SU-DHL-6 (cell line): ENCODE results near the gene RNF19B.

Source experiments
- H2AFZ ChIP-seq: fragments of 200-600 bp; sonication (generic); 2 replicates; pipeline ENCODE4 v1.6.1; 2014; ENCODE audit warnings: low read depth, mild to moderate bottlenecking, moderate library complexity, mixed read lengths, antibody characterized with exemption, low read length; ENCODE audit not compliant: severe bottlenecking
- H3F3A ChIP-seq: fragments of 200-600 bp; shearing (Covaris generic); 2 replicates; pipeline ENCODE4 v1.6.0; 2016; ENCODE audit warnings: antibody characterized with exemption, mild to moderate bottlenecking; ENCODE audit not compliant: insufficient read depth
- H3K27ac ChIP-seq: fragments of 200-600 bp; sonication (generic); 2 replicates; pipeline ENCODE4 v1.5.1; 2016; ENCODE audit warnings: low read depth, mild to moderate bottlenecking, low read length, moderate library complexity, mixed read lengths
- H3K27me3 ChIP-seq: fragments of 200-600 bp; sonication (generic), shearing (Covaris generic); 2 replicates; pipeline ENCODE4 v1.6.0; 2014; ENCODE audit warnings: mild to moderate bottlenecking, low read length
- H3K36me3 ChIP-seq: fragments of 200-600 bp; sonication (generic); 2 replicates; pipeline ENCODE4 v1.6.1; 2014; ENCODE audit warnings: mild to moderate bottlenecking, low read length, mixed read lengths
- H3K4me2 ChIP-seq: fragments of 300-600, 200-600 bp; shearing (Covaris generic), sonication (generic); 2 replicates; pipeline ENCODE4 v1.6.0; 2014; ENCODE audit warnings: low read length, low read depth, mild to moderate bottlenecking; ENCODE audit not compliant: poor library complexity, severe bottlenecking
- H3K4me3 ChIP-seq: fragments of 200-600 bp; sonication (generic); 2 replicates; pipeline ENCODE4 v1.5.1; 2014; ENCODE audit warnings: antibody characterized with exemption, low read length, mild to moderate bottlenecking, mixed read lengths; ENCODE audit not compliant: insufficient read depth, poor library complexity, severe bottlenecking
- H3K79me2 ChIP-seq: fragments of 200-600 bp; sonication (generic); 2 replicates; pipeline ENCODE4 v1.6.1; 2014; ENCODE audit warnings: mild to moderate bottlenecking, low read length, moderate library complexity; ENCODE audit not compliant: insufficient read depth
- H3K9ac ChIP-seq: fragments of 200-600 bp; sonication (generic); 2 replicates; pipeline ENCODE4 v1.7.0; 2014; ENCODE audit warnings: mild to moderate bottlenecking, low read length
- H3K9me2 ChIP-seq: fragments of 200-600 bp; sonication (generic); replicated peaks from 2 replicates; pipeline ENCODE4 v1.6.1; 2014; ENCODE audit warnings: low read length; ENCODE audit not compliant: insufficient read depth
- H3K9me3 ChIP-seq: fragments of 200-600 bp; sonication (generic); 2 replicates; pipeline ENCODE4 v1.6.1; 2014; ENCODE audit warnings: low read length, mixed read lengths; ENCODE audit not compliant: insufficient read depth
- H4K20me1 ChIP-seq: fragments of 200-600 bp; sonication (generic); 2 replicates; pipeline ENCODE4 v1.6.1; 2014; ENCODE audit warnings: low read depth, mild to moderate bottlenecking, antibody characterized with exemption, low read length, moderate library complexity, mixed read lengths
- EZH2phosphoT487 ChIP-seq: fragments of 200-600 bp; sonication (generic), shearing (Covaris generic); conservative IDR thresholded peaks from 2 replicates; pipeline ENCODE4 v1.6.1; 2018; ENCODE audit warnings: mild to moderate bottlenecking, antibody characterized with exemption, low read length, moderate library complexity, mixed read lengths
- TF ChIP-seq, protein P1 (sequence below): fragments of 200-600 bp; sonication (generic); IDR thresholded peaks from one replicate; pipeline ENCODE4 v1.5.1; 2017; ENCODE audit warnings: antibody characterized with exemption, mild to moderate bottlenecking, low read length, moderate library complexity; ENCODE audit not compliant: insufficient read depth, poor library complexity, severe bottlenecking

Gene RNF19B

DNA sequence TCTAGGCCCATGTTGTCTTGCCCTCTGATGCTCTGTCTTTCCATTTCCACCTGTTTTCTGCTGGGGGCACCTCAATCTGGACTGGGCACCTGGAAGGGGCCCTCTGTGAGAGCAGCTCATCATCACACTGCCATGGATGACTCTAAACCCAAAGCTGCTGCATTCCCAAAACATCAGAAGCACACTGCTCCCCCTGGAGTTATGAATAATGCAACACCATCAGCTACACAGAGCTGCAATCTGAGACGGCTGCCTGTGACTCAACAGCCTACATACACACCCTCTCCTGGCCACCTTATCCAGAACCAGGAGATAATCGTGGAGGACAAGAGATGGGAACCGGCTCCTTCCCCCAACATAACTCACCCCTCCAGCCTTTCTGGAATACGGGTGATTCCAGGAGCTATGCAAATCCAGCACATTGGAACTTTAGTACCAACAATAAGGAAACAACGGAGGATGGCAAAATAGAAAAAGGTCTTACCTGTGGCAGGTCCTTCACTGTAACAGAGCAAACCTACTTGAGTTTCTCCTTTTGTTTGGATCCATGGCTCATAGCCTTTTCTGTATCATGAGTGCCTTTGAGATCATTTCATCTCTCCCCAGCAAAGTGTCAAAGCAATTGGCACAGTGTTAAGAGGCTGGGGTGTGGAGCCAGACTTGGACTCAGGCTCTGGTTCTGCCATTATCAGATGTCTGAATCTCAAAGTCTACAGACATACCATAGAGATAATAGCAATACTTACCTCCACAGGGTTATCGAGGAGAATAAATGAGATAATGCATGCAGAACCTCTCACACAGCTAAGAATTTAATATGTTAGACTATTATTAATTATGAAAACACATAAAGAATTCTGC, 42.8 kb upstream of the RNF19B start:
- no peak overlapping the region for H3K4me2 ChIP-seq
- TF ChIP-seq EZH2phosphoT487: no peak
- TF ChIP-seq, protein P1, sequence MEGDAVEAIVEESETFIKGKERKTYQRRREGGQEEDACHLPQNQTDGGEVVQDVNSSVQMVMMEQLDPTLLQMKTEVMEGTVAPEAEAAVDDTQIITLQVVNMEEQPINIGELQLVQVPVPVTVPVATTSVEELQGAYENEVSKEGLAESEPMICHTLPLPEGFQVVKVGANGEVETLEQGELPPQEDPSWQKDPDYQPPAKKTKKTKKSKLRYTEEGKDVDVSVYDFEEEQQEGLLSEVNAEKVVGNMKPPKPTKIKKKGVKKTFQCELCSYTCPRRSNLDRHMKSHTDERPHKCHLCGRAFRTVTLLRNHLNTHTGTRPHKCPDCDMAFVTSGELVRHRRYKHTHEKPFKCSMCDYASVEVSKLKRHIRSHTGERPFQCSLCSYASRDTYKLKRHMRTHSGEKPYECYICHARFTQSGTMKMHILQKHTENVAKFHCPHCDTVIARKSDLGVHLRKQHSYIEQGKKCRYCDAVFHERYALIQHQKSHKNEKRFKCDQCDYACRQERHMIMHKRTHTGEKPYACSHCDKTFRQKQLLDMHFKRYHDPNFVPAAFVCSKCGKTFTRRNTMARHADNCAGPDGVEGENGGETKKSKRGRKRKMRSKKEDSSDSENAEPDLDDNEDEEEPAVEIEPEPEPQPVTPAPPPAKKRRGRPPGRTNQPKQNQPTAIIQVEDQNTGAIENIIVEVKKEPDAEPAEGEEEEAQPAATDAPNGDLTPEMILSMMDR: no peak

DNA sequence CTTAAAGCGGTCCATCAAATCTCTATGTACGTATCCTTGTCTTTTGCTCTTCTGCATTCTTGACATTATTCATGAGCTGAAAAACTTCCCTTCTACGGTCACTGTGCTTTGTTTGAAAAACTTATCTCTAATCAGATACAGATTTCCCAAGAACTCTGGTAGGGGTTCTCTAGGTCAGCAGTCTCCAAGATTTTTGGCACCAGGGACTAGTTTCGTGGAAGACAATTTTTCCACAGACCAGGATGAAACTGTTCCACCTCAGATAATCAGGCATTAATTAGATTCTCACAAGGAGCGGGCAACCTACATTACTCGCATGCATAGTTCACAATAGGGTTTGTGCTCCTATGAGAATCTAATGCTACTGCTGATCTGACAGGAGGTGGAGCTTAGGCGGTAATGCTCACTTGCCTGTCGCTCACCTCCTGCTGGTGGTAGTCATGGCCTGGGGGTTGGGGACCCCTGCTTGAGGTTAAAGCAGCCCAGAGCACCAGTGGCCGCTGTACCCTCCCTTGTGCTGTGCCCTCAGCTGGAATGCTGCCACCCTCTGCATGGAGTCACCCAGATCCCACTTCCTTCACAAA, 41.3 kb upstream of the RNF19B start:
- Histone ChIP-seq H4K20me1 (no peaks in the 10 kb centered on the region), H3K36me3 (no peaks in the 10 kb centered on the region), H3K27me3 (no peaks in the 10 kb centered on the region), H3K9me2 (no peaks in the 10 kb centered on the region), H3K9ac (no peak overlapping the region), H3K9me3 (no peaks in the 10 kb centered on the region), H2AFZ (no peak overlapping the region), H3K27ac (no peak overlapping the region), H3K4me2 (no peak overlapping the region), H3K4me3 (no peak overlapping the region), H3F3A (no peaks in the 10 kb centered on the region), H3K79me2 (no peaks in the 10 kb centered on the region)
- TF ChIP-seq, protein P1: no peak
- TF ChIP-seq EZH2phosphoT487: no peak

More for the DNA sequence above, 42.8 kb upstream of the RNF19B start:
- Histone ChIP-seq H3K9ac (no peak overlapping the region), H3F3A (no peaks in the 10 kb centered on the region), H3K79me2 (no peaks in the 10 kb centered on the region), H3K4me3 (no peak overlapping the region), H3K9me2 (no peaks in the 10 kb centered on the region), H3K27ac (no peak overlapping the region), H3K27me3 (no peaks in the 10 kb centered on the region), H3K36me3 (peaks cover 5% of the 10 kb centered on the region; the same call in 1 of the 2 replicates), H4K20me1 (no peaks in the 10 kb centered on the region), H3K9me3 (no peaks in the 10 kb centered on the region), H2AFZ (no peak overlapping the region)

DNA sequence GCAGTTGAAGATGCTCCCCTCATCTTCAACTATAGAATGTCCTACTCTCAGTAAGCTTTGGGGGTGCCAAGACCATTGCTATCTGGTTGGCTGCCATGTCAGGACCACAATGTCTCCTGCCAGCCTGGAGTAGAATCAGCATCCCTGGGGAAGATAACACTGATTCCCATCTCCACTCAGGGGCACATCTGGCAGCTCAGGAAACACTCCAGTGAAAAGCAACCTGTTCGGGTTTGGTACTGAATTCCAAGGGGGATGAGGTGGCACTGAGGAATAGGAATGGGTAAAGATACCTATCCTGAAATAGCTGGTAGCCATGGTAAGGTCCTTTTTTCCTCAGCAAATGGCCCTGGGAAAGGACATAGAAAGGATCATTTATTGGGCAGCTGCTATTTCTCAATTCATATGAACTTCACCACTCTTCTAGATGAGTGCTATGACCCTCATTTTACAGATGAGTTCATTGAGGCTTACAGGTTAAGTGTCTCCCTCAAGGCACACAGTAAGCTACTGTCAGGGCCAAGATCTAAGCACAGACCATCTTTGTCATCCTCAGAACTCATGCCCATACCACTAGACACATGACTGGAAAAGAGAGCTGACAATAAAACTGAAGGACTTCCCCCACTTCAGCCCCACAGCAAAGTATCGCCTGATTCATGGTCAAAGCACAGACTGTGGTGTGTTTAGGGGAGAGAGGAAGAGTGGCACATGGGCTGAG, 40.7 kb upstream of the RNF19B start:
- no peak for TF ChIP-seq EZH2phosphoT487
- TF ChIP-seq, protein P1: no peak
- no peak overlapping the region for H3K4me2 ChIP-seq
- H3K27me3 ChIP-seq: no peaks in the 10 kb centered on the region
- no peak overlapping the region for H3K9ac ChIP-seq
- no peak overlapping the region for H2AFZ ChIP-seq
- H3K4me3 ChIP-seq: no peak overlapping the region
- H4K20me1 ChIP-seq: no peaks in the 10 kb centered on the region
- no peaks in the 10 kb centered on the region for H3K9me3 ChIP-seq
- H3K36me3 ChIP-seq: no peaks in the 10 kb centered on the region
- H3K27ac ChIP-seq: no peak overlapping the region
- H3K9me2 ChIP-seq: no peaks in the 10 kb centered on the region
- H3F3A ChIP-seq: no peaks in the 10 kb centered on the region
- no peaks in the 10 kb centered on the region for H3K79me2 ChIP-seq
